Measurements from ENCODE around the gene POM121L12. TPM values are rescaled to one million over a fixed set of nuclear protein-coding genes. Genes with fewer than 3 reads are reported as not detected.

The POM121L12 gene
- total and polyA plus RNA-seq, 2 of the 4 experiments (the other 2 are of a cell fraction) = not detected

DNA sequence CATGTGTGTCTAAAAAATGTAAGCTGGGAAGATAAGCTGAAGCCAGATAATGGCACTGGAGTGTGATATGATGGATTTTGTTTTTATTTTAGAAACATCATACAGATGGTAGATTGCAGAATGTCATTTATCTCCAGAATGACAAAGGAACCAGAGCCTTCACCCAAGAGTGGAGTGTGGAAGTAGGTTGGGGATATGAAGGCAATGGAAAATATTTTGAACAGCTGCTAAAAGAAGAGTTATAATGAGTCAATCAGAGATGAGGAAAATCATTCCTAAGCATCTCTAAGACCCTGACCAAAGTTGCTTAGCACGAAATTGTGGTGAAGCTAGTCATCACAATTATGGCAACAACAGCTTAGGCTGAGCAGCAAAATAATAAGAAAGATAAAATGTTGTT is 39.8 kb upstream of the POM121L12 start:
- no peak overlapping the region for H4K5ac ChIP-seq (ENCODE audit: low read depth, low read length)

More for the DNA sequence above, 39.8 kb upstream of the POM121L12 start:
- Histone ChIP-seq H2AFZ (replicated peaks; ENCODE audit: low read length, poor library complexity) (no peak overlapping the region), H2AK9ac (replicated peaks; ENCODE audit: low read depth, low read length, poor library complexity) (no peak overlapping the region), H3K56ac (ENCODE audit: extremely low read depth, insufficient read depth, low read length) (no peak overlapping the region), H3K18ac (ENCODE audit: low read depth, low read length) (no peak overlapping the region), H3K79me1 (ENCODE audit: low read depth in 1 of 2, low read length in 2 of 2) (no peaks in the 10 kb centered on the region), H3K4me1 (ENCODE audit: control insufficient read depth, insufficient read depth, low read length) (no peaks in the 10 kb centered on the region), H4K8ac (ENCODE audit: low read depth in 2 of 2, low read length in 2 of 2) (no peak overlapping the region), H2BK15ac (ENCODE audit: low read depth, low read length) (no peak overlapping the region), H4K91ac (ENCODE audit: insufficient read depth, low read depth, low read length) (no peak overlapping the region), H3K27me3 (ENCODE audit: control insufficient read depth, insufficient read depth, low read length) (no peaks in the 10 kb centered on the region), H2BK5ac (ENCODE audit: low read depth, low read length, poor library complexity, severe bottlenecking) (no peak overlapping the region), H3K4me2 (ENCODE audit: low read depth, low read length) (no peak overlapping the region), H3K4me3 (ENCODE audit: insufficient read depth, low read depth, low read length) (no peak overlapping the region), H2AK5ac (ENCODE audit: low read depth, low read length) (no peak overlapping the region), H3K9ac (ENCODE audit: low read depth, low read length) (no peak overlapping the region), H3K36me3 (ENCODE audit: control insufficient read depth, insufficient read depth, low read length) (no peaks in the 10 kb centered on the region), H3K4ac (ENCODE audit: low read depth, low read length) (no peak overlapping the region), H3K9me1 (ENCODE audit: insufficient read depth, low read length) (no peaks in the 10 kb centered on the region), H3K27ac (ENCODE audit: insufficient read depth, low read length) (no peak overlapping the region), H2BK20ac (ENCODE audit: low read depth, low read length) (no peak overlapping the region), H4K20me1 (ENCODE audit: insufficient read depth, low read length) (no peaks in the 10 kb centered on the region), H2BK120ac (ENCODE audit: low read depth, low read length) (no peak overlapping the region), H3K14ac (replicated peaks; ENCODE audit: low read depth, low read length) (no peak overlapping the region), H3K23ac (ENCODE audit: low read depth, low read length) (no peak overlapping the region), H3K9me3 (ENCODE audit: control insufficient read depth, insufficient read depth, low read length) (no peaks in the 10 kb centered on the region; the same call in none of the 2 replicates)
- DNase-seq (no peak), ATAC-seq (ENCODE audit: low read depth) (no peak)
- intact Hi-C loops (cut with micrococcal nuclease) (no loop called here), dilution Hi-C loops (cut with HindIII; ENCODE audit: low sequenced_read_pairs, unreplicated experiment) (no loop called here), in situ Hi-C loops (cut with MboI; ENCODE audit: low sequenced_read_pairs) (no loop called here)
- TF ChIP-seq MAZ (IDR thresholded peaks at IDR 0.05; ENCODE audit: borderline replicate concordance, low read depth, low read length) (no peak), BHLHE40 (IDR thresholded peaks at IDR 0.05; ENCODE audit: low read depth, low read length) (no peak), MAFK (IDR thresholded peaks at IDR 0.05; ENCODE audit: low read depth, low read length) (no peak), USF2 (IDR thresholded peaks at IDR 0.05; ENCODE audit: low read depth, low read length) (no peak), RAD21 (IDR thresholded peaks at IDR 0.05; ENCODE audit: low read length) (no peak), CEBPB (IDR thresholded peaks at IDR 0.05; ENCODE audit: low read depth, low read length) (no peak), CHD1 (IDR thresholded peaks at IDR 0.05; ENCODE audit: low read depth, low read length) (no peak), FOS (IDR thresholded peaks at IDR 0.05; ENCODE audit: low read depth, low read length) (no peak)
- no CpG with 5 or more reads among the region's 1 CpG for WGBS, 2 experiments (ENCODE audit: extremely low coverage in 2 of 2, insufficient read length in 1 of 2)
- ChIA-PET CTCF (no interaction called here), POLR2A (ENCODE audit: unreplicated experiment) (no interaction called here)
- no TSS peak for BruUV-seq (replicated peaks)
